ENCODE results near the gene CACNA1H.
"Not testable (repeated sequence)": the region's sequence is repeated elsewhere in the genome, so short reads cannot be mapped to it uniquely, and the experiment has no call there.

Gene CACNA1H

DNA sequence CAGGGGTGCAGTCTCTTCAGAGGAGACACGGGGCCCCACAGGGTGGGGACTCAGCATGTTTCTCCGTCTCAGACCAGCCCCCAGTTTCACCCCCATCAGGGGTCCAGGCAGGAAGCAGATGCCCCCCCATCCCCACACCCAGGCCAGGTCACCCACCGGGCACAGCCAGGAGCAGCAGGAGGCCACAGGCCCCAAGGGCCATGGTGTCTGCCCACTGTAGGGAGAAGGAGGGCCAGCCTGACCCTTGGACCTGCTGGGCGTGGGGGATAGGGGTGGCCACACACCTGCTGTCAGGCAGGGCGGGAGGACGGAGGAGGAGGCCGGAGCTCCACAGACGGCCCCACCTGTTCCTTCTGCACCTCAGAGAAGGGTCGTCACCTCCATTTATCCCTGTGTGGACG is 72.1 kb downstream of the CACNA1H start, which contains the start of gene TPSG1:
TSS of gene TPSG1 (minus strand) at position 218 of the 401 bp plus-strand sequence. CDS start at position 202, 16 bp downstream.
- DNase-seq (ENCODE audit: low read depth), result no peak

DNA sequence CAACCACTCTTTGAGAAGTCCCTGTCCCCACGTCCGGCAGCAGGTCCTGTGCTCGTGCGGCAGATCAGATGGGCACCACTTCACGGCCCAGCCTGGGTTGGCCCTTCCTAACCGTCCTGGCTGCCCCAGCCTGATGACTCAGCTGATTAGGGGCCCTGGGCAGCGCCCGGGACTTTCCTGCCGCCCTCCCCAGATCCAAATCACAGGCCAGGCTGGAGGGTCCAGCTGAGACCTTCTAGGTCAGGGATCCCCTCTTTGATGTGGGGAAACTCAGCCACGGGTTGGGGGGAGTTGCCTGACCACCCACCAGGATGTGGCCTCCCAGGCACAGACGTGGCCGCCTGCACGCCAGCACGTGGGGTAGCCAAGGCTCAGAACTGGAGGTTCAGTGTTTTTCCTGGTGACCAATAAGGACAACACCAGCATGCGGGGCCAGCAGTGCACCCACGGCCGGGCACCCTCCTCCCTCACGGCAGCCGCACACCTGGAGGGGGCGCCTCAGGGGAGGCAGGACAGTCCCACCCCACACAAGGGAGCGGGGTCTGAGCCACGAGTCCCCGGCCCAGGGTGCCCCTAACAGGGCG is 72.9 kb downstream of the CACNA1H start:
- DNase-seq (ENCODE audit: low read depth), result not testable (repeated sequence)

DNA sequence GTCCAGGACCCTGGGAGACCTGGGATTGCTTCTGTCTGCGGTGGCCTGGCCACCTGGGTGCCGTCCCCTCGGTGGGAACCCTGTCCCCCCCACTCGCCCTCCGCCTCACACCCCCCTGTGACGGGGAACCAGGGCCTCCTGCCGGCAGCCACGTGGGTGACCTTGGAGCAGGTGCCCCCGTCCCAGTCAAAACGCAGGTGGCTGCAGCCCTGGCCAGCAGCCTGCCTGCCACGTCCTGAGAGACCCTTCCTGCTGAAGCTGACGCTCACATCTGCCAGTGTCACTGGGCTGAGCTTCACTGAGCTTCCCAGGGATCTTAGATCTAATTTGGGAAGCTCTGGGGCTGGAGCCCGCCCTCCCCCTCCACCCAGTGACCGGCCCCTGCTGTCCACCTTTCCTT is 73.8 kb downstream of the CACNA1H start:
- not testable (repeated sequence) for DNase-seq (ENCODE audit: low read depth)

DNA sequence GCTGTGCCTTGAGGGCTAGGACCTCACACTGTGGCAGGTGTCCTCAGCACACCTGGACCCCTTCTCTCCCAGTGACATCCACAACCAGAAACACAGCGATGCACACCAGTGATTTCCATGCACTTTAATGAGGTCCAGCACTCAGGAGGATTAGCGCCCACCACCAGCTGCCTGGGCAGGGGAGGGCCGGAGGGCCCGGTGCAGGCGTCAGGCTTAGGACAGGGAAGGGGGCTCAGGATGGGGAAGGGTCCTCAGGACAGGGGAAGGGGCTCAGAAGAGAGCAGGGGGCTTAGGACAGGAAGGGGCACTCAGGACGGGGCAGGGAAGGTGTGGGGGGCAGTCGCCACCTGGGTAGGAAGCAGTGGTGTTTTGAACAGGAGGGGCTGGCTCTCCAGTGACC is 75.3 kb downstream of the CACNA1H start:
- not testable (repeated sequence) for DNase-seq (ENCODE audit: low read depth)

DNA sequence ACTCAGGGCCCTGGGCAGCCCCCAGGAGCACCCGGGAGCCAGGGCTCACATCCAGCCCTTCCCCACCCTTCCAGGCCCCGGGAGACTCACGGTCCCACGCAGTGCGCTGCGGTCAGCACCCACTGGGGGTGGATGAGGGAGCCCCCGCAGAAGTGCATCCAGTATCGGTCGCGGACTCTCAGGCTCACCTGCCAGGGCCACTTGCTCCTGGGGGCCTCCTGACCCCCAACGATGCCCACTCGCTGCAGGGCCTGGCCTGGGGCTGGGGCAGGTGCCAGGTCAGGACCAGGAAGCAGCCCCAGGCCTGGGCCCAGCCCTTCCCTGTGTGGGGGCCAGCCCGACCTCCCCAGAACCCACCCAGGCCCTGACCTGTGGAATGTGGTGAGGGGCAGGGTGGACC is 76.6 kb downstream of the CACNA1H start:
- DNase-seq (ENCODE audit: low read depth), result not testable (repeated sequence)

DNA sequence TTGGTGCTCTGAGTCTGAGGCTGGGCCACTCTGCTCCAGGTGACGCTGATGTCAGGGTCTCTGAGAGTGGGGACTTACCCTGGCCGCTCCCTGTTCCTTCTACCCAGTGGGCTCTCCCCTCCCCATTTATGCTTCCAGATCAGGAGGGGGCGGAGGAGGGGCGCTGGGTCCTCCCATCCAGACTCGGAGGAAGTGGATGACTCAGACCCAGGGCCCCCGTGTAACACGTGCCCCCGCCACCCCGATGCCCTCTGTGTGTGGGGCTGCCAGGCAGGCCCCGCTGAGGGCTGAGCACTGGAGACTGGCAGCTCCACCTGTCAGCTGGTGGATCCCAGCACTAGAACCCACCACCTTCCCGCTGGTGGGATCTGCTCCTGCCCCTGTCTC is 77.2 kb downstream of the CACNA1H start, which contains the start of gene TPSB2:
TSS of gene TPSB2 (minus strand) at position 101 of the 387 bp plus-strand sequence. CDS start 233 bp downstream, outside the sequence.
- DNase-seq (ENCODE audit: low read depth), result not testable (repeated sequence)

DNA sequence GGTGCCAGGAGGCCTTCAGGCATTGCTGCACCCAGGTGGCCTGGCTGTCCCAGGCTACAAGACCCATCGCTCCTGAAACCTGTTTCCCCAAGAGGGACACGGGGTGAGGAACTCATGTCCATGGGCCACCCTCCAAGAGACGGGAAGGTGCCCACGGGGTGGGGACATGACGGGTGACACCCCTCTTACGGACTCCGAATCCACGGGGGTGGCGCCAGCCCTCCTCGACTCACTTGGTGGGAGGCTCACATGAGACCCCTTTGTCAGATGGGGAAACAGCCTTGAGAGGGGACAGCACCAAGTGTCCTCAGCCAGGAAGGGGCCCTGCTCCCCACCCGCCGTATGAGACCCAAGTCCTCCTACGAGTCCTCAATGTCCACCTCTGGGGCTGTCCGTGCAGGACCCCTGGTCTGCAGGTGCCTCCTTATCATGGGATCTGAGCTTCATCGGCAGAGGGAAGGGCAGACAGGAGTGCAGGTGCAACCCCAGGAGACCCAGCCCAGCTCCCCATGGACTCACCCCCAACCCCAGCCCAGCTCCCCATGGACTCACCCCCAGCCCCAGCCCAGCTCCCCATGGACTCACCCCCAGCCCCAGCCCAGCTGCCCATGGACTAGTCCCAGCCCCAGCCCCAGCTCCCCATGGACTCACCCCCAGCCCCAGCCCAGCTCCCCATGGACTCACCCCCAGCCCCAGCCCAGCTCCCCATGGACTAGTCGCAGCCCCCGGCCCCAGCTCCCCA is 77.7 kb downstream of the CACNA1H start:
- DNase-seq (ENCODE audit: low read depth), result not testable (repeated sequence)

DNA sequence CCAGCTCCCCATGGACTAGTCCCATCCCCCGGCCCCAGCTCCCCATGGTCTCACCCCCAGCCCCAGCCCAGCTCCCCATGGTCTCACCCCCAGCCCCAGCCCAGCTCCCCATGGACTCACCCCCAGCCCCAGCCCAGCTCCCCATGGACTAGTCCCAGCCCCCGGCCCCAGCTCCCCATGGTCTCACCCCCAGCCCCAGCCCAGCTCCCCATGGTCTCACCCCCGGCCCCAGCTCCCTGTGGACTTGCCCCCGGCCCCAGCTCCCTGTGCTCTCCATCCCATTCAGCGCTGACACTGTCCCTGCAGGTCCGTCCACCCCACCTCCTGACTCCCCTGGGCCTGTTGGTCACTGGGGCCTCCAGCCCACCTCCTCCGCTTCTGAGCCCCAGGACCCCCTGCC is 78.4 kb downstream of the CACNA1H start:
- DNase-seq (ENCODE audit: low read depth), result not testable (repeated sequence)

DNA sequence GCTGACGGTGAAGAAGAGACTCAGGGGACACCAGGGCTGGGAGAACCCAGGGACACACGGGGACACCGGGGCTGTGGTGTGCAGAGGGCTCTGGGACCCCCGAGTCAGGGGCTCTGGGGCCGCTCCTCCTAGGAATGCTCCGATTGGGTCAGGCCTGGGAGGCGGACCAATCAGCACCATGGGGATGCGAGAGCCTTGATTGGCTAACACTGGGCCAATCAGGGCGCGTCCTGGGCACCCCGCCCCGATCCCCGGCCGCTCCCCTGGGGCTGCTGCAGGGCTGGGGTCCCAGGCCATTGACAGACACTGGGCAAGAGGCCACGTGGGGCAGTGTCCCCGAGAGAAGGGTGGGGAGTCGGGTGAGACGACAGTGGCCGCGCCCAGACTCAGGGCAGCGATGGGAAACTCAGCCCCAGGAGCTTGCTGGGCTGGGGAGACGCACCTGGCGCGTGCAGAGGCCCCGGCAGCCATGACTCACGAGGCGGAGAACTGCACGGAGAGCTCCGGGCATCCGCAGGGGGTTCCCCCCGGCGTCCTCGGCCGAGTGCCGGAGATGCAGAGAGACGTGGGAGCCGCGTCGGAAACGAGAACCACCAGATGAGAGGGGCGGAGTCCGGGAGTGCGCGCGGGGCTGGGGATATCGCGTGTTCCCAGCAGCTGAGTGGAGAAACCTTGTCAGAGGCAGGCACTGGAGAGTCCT is 79.3 kb downstream of the CACNA1H start:
- not testable (repeated sequence) for DNase-seq (ENCODE audit: low read depth)

DNA sequence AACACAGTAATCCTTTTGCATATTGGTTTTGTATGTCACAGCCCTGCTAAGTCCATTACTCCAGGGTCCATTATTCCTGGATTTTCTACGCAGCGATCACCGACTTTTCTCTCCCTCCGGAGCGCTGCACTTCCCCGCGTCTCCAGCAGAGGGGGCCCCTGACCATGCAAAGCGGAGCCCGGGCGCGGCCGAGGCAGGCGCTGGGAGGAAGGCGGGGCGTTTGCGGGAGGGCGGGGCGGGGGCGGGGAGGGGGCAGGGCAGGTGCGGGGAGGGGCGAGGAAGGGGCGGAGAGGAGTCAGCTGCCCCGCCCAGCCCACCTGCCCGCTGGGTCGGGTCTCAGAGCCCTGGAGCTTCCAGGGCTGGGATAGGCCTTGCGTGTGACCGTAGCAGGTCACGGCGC is 83.8 kb downstream of the CACNA1H start:
- not testable (repeated sequence) for DNase-seq (ENCODE audit: low read depth)

DNA sequence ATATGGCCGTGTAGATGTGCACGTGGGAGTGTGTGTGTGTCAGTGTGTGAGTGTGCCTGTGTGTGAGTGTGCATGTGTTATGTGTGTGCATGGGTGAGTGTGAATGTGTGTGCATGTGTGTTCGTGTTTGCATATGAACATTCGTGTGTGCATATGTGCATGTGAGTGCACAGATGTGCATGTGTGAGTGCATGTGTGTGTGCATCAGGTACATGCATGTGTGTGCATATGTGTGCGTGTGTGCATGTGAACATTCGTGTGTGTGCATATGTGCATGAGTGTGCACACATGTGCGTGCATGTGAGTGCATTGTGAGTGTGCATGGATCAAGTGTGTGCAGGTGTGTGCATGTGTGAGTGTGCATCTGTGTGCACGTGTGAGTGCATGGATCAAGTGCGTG is 85.1 kb downstream of the CACNA1H start:
- DNase-seq (ENCODE audit: low read depth), result no peak

DNA sequence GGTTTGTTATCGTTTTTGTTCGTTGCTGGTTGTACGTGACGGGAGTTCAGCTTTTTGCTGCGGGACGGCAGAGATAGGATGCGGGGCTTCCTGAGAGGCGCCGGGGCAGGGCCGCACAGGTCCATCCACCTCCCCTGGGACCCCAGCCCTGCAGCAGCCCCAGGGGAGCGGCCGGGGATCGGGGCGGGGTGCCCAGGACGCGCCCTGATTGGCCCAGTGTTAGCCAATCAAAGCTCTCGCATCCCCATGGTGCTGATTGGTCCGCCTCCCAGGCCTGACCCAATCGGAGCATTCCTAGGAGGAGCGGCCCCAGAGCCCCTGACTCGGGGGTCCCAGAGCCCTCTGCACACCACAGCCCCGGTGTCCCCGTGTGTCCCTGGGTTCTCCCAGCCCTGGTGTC is 86.0 kb downstream of the CACNA1H start:
- DNase-seq (ENCODE audit: low read depth), result not testable (repeated sequence)

DNA sequence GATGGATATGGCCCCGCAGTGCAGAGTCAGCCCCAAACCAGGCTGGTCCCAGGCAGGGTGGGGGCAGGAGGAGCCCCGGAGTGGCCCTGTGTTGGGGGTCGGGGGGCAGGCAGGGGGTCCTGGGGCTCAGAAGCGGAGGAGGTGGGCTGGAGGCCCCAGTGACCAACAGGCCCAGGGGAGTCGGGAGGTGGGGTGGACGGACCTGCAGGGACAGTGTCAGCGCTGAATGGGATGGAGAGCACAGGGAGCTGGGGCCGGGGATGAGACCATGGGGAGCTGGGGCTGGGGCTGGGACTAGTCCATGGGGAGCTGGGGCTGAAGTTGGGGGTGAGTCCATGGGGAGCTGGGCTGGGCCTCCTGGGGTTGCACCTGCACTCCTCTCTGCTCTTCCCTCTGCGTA is 86.7 kb downstream of the CACNA1H start:
- DNase-seq (ENCODE audit: low read depth), result not testable (repeated sequence)

DNA sequence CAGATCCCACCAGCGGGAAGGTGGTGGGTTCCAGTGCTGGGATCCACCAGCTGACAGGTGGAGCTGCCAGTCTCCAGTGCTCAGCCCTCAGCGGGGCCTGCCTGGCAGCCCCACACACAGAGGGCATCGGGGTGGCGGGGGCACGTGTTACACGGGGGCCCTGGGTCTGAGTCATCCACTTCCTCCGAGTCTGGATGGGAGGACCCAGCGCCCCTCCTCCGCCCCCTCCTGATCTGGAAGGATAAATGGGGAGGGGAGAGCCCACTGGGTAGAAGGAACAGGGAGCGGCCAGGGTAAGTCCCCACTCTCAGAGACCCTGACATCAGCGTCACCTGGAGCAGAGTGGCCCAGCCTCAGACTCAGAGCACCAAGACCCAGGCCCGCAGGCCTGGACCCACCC is 87.5 kb downstream of the CACNA1H start, which contains the start of gene TPSAB1:
TSS of gene TPSAB1 (plus strand) at position 270 of the 400 bp plus-strand sequence. CDS start 234 bp downstream, outside the sequence.
- not testable (repeated sequence) for DNase-seq (ENCODE audit: low read depth)

DNA sequence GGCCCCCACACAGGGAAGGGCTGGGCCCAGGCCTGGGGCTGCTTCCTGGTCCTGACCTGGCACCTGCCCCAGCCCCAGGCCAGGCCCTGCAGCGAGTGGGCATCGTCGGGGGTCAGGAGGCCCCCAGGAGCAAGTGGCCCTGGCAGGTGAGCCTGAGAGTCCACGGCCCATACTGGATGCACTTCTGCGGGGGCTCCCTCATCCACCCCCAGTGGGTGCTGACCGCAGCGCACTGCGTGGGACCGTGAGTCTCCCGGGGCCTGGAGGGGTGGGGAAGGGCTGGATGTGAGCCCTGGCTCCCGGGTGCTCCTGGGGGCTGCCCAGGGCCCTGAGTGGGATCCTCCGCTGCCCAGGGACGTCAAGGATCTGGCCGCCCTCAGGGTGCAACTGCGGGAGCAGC is 88.2 kb downstream of the CACNA1H start:
- not testable (repeated sequence) for DNase-seq (ENCODE audit: low read depth)

DNA sequence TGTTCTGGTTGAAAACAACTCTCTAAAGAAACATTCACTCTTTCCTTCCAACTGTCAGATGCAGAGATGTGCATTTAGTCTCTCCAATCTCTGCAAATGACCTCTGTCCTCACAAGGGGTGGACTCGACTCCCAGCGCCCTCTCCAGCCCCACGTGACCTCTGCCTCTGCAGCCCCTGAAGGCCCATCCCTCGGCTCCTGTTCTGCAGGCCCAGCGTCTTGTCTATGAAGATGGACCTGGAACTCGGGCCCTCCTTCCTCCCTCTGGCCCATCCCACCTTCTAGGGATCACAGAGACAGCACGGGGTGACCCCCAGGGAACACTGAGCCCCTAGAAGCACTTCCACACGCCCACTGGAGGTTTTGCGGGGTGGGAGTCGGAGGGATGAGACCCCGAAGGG is 90.5 kb downstream of the CACNA1H start:
- DNase-seq (ENCODE audit: low read depth), result not testable (repeated sequence)

DNA sequence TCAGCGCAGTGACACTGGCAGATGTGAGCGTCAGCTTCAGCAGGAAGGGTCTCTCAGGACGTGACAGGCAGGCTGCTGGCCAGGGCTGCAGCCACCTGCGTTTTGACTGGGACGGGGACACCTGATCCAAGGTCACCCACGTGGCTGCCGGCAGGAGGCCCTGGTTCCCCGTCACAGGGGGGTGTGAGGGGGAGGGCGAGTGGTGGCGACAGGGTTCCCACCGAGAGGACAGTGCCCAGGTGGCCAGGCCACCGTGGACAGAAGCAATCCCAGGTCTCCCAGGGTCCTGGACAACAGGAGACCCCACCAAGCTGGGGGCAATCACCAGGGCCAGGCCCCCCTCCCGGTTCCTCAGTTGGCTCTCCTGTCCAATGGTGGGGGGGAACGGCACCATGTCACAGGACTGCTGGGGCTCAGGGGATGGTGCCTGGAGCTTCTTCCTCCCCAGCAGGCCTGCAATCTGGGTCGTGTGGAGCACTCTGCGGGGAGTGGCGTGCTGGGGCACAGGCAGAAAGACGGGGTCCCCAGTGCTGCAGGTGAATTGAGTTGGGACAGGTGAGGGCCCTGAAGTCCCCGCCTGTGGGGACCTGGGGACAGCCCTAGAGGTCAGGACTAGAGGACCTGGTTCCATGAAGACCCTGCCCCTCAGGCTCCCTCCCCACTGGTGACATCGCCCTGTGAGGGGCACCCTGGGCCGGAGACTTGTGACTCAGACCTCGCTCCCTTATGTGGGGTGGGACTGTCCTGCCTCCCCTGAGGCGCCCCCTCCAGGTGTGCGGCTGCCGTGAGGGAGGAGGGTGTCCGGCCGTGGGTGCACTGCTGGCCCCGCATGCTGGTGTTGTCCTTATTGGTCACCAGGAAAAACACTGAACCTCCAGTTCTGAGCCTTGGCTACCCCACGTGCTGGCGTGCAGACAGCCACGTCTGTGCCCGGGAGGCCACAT is 91.3 kb downstream of the CACNA1H start:
- DNase-seq (ENCODE audit: low read depth), result not testable (repeated sequence)

DNA sequence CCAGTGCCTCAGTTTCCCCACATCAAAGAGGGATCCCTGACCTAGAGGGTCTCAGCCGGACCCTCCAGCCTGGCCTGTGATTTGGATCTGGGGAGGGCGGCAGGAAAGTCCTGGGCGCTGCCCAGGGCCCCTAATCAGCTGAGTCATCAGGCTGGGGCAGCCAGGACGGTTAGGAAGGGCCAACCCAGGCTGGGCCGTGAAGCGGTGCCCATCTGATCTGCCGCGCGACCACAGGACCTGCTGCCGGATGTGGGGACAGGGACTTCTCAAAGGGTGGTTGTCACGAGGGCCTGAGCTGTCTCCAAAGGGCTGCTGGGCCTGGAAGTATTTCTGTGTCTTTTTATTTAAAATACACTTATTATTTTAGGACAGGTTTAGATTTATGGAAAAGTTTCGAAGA is 92.0 kb downstream of the CACNA1H start:
- DNase-seq (ENCODE audit: low read depth), result no peak

DNA sequence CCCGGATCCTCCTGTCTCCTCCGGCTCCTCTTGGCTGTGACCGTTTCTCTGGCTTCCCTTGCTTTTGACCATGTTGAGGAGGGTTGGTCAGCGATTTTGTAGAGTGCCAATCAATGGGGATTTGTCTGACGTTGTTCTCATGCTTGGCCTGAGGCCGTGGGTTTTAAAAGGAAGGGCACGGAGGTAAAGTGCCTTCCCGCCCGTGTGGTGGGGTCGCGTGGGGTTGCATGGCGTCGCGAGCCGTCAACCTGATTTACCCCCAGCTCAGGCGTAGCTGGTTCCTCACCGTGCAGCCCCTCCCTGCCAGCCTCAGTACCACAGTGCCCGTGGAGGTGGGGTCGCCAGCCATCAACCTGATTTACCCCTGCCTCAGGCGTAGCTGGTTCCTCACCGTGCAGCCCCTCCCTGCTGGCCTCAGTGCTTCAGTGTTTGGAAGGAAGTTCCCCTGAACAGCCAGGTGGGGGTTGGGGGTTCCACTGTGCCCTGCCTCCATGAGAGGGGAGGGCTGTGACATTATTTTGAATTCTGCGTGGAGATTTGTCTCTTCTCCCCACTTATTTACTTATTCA is 92.6 kb downstream of the CACNA1H start:
- no peak for DNase-seq (ENCODE audit: low read depth)

DNA sequence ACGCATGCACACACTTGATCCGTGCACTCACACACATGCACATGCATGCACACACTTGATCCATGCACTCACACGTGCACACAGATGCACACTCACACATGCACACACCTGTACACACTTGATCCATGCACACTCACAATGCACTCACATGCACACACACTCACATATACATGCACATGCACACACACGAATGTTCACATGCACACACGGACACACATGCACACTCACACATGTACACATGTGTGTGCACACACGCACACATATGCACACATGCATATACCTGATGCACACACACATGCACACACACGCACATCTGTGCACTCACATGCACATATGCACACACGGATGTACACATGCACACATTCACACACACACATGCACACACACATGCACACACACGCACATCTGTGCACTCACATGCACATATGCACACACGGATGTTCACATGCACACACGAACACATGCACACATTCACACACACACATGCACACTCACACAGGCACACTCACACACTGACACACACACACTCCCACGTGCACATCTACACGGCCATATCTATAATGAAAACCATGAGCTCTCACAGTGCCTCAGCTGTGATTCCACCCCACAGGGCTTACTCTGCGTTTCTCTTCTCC is 95.1 kb downstream of the CACNA1H start:
- DNase-seq (ENCODE audit: low read depth), result not testable (repeated sequence)
